GM19438 (cell line): ENCODE results near the gene KLF16.
"Not testable (repeated sequence)": the region's sequence is repeated elsewhere in the genome, so short reads cannot be mapped to it uniquely, and the experiment has no call there.

Experiments used
- ATAC-seq: cut with Tn5 transposase; IDR thresholded peaks from one replicate; pipeline ENCODE4 v1.9.1; 2021; ENCODE audit warnings: low read depth; ENCODE audit not compliant: unreplicated experiment

The KLF16 gene

GRCh38 chr19:1884719-1885334 is 21.4 kb upstream of the KLF16 start:
- ATAC-seq: no peak

GRCh38 chr19:1884291-1884718 is 20.9 kb upstream of the KLF16 start:
- ATAC-seq: no peak

DNA sequence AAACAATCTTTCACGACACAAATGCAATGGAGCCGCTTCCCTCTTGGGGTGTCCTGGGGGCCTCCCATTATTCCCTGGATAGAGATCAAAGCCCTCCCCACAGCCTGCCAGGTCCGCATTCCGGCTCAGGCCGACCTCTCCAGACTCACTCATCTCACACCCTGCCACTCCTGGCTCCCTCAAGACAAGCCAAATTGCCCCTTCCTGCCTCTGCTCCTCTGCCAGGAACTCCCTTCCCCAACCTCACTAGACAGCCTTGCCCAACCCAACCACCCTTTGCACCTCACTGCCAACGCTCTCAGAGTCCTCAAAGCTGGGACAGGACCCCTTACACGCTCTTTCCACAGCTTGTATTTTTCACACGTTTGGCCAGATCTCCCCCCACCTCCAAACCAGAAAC is 20.4 kb upstream of the KLF16 start:
- ATAC-seq: no peak

GRCh38 chr19:1882786-1883692 is 19.7 kb upstream of the KLF16 start:
- ATAC-seq: no peak

DNA sequence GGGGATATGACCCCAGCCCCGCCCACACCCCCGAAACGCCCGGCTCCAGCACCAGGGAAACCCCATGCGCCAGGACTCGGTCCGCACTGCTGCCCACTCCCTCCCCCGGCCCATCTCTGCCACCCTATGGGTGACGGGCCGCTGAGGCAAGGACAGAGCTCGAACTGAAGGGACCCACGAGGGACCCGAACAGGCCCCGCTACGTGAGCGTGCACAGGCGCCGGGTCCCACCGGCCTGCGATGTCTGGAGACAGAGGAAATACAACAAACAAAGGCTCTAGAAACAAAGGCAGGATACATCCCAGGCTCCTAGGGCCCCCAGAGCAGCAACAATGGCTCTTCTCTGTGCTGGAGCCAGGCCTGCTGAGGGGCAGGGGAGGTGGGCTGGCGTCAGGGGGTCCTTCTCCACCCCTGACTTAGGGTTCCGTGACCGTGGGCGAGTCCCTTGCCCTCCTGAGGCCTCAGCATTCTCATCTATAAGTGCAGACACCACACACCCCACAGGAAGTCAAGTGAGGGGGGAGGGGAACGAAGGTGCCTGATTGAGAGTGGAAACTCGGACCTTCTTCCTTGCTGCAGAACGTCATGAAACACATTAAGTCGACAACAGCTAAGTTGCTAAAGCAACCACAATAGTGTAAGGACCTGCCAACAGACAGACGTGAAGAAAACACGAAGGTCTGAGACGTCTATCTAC is 18.9 kb upstream of the KLF16 start:
- no peak for ATAC-seq

- not testable (repeated sequence) for ATAC-seq
Measured at GRCh38 chr19:1881393-1882088, 18.2 kb upstream of the KLF16 start.

DNA sequence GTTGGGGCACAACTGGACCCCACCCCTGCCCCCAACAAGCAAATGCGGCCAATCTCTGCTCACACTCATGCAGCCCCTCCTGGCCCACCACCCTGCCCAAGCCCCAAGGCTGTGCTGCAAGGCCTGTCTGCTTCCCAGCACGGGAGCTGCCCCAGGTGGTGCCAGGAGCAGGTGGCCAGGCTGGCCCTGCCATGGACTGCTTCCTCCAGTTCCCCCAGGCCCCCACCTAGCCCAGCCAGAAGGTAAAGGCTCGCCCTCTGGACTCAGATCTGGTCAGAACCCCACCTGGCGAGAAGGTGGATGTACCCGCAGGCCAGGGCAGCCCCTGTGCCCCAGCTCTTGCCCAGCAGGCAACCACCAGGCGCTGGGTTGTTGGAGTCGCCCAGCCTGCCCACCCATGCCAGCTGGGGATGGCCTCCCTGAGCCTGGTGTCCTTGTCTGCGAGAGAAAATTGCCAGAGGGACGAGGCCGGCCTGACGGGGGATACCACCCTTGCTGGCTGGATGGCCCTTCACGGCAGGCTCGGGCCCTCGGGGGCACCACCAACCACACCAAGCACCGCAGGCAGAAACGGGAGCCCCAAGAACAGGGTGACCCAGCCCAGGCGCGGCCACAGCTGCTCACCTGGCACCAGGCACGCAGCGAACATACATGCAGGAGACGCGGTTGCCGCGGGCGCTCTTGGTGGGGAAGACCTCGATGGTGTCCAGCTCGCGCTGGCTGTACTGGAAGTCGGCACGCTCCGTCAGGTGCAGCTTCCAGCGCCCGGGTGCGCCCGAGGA is 17.4 kb upstream of the KLF16 start:
- ATAC-seq: no peak

DNA sequence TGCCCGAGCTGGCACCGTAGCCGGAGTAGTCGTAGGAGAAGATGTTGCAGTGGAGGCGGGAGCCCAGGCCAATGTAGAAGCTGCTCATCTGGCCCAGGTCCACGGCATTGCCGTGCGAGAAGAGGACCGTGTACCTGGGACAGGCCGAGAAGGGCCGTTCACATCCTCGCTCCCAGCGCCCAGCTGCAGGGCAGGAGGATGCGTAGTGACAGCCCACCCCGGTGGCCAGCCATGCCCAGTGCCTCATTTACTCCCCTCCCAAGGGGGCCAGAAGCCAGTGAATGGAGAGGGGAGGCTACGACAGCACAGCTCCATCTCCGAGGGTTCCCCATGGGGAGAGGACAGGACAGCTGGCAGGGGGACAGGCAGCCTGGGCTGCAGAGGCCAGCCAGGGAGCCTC is 16.6 kb upstream of the KLF16 start:
- not testable (repeated sequence) for ATAC-seq

GRCh38 chr19:1878583-1878982 is 15.2 kb upstream of the KLF16 start:
- not testable (repeated sequence) for ATAC-seq

DNA sequence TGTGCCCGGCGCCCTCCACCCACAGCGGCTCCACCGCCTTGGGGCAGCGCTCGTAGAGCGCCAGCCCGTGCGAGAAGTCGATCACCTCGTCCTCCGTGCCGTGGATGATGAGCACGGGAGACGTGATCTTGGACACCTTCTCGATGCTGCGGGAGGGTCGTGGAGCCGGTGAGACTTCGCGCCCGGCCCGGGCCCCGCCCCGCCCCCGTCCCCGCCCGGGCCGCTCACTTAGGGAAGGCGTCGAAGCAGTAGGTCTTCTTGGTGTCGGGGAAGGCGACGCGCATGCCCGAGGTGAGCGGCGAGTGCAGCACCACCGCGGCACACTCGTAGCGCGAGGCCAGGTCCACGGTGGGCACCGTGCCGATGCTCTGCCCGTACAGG is 13.9 kb upstream of the KLF16 start:
- ATAC-seq: not testable (repeated sequence)

DNA sequence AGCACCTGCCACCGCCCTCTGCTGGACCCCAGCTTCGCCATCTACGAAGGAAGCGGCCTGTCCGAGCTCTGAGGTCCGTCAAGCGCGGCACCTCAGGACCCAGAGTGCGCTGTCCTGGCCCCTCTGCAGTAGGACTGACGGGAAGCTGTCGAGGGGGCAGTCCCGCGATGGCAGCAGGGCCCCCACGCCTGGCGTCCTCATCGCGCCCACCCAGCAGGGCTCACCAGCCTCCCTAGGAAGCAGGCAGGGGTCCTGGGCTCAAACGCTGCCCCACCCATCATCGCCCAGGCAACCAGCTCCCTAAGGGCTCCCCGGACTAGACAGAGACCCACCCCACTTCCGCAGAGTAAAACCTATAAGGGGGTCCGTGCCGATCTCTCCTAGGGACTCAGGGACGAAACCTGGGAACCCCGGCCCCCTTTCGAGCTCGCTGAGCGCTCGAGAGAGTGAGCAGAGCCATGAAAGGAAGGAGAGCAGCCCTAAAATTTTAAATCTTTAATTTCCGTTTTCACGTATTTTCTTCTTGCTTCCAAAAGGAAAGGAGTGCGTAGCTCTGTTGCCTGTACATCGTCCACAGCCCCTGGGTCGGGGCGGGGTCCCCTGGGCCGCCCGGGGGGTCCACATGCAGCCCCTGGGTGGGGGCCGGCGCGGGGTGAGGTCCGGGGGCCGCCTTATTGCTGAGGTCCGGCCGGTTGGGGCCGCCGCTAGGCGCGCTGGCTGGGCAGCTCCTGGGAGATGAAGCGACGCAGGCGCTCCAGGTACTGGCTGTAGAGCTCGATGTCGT is 13.3 kb upstream of the KLF16 start:
- not testable (repeated sequence) for ATAC-seq

GRCh38 chr19:1875646-1876495 is 12.5 kb upstream of the KLF16 start:
- ATAC-seq: peak; percentile 76

- ATAC-seq: not testable (repeated sequence)
Measured at GRCh38 chr19:1875265-1875645, 11.9 kb upstream of the KLF16 start.

GRCh38 chr19:1874554-1875185 is 11.3 kb upstream of the KLF16 start:
- ATAC-seq: no peak

DNA sequence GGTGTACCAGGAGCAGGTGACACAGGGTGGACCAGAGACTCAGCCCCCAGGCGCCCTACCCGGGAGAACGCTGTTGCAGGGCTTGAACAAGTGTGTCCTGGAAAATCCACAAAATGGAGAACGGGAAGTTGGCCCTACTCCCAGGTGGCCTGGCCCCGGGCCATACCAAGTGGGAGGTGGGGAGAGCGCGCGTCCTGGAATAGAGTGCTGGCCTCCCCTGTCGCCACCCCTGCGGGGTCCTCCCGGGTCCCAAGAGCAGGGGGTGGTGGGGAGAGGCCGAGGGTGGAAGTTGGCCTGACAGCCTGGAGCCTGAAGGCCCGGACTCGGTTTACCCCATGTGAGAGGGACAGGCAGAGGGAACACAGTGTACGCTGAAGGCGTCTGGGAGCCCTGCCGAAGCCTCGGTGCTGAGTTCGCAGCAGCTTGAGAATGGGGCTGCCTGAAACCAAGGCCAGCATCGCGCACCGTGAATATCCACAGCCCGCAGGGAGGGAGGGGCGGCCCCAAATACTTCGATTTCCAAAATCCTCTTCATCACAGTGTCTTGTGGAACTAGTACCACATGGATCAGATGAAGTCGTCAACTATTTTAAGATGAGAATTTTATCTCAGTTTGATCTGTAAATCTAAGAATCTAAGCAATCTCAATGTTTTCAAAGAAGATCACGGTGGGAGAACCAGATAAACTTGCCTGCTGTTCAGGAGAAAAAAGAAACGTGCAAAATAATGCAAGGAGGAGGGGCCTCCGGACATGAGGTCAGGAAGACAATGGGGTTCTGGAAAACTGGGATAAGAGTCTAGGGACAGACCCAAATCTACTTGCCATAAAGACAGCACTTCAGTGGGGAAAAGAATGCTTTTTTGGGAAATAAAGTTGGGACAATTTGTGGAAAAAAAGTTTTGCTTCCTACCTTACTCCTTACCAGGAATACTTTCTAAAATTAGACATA is 10.4 kb upstream of the KLF16 start:
- ATAC-seq: no peak

- ATAC-seq: no peak
Measured at GRCh38 chr19:1872807-1873523, 9.6 kb upstream of the KLF16 start.
